Coronary artery (tissue), 2 donors: Measurements from ENCODE around the gene GRIP1.

Experiments used
- DNase-seq: peaks from one replicate; pipeline ENCODE4 v3.0.0-alpha.2; 2017; ENCODE audit warnings: low spot score
- H3K27ac ChIP-seq, 2 donors: fragments of 200-600 bp; sonication (generic); one replicate each; pipeline ENCODE4 v1.5.1; 2016 to 2019
- H3K4me3 ChIP-seq: fragments of 200-600 bp; sonication (generic); 2 replicates; pipeline ENCODE4 v1.5.1; 2016; ENCODE audit warnings: mild to moderate bottlenecking, moderate library complexity
- TF ChIP-seq, protein P1 (sequence below): fragments of 200-600 bp; sonication (generic); IDR thresholded peaks from one replicate; pipeline ENCODE4 v1.5.1; 2019; ENCODE audit warnings: antibody characterized with exemption

Gene GRIP1

DNA sequence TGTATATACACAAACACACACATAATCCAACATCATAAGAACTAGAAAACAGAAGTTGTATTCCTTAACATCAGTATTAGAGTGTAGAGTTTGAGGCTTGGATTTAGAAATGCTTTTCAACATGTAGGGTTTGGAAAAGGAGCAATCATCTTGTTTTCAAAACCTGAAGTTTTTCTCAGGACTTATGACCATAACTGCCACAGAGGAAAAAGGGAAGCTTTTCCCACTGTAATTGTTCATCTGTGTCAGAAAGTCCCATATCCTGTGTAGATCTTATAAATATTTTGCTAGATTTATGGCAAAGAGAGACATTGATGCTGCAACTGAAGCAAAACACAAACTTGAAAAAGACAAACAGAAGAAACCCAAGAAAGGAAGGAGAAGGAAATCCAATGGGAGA is 115.7 kb downstream of the GRIP1 start:
- TF ChIP-seq, protein P1, sequence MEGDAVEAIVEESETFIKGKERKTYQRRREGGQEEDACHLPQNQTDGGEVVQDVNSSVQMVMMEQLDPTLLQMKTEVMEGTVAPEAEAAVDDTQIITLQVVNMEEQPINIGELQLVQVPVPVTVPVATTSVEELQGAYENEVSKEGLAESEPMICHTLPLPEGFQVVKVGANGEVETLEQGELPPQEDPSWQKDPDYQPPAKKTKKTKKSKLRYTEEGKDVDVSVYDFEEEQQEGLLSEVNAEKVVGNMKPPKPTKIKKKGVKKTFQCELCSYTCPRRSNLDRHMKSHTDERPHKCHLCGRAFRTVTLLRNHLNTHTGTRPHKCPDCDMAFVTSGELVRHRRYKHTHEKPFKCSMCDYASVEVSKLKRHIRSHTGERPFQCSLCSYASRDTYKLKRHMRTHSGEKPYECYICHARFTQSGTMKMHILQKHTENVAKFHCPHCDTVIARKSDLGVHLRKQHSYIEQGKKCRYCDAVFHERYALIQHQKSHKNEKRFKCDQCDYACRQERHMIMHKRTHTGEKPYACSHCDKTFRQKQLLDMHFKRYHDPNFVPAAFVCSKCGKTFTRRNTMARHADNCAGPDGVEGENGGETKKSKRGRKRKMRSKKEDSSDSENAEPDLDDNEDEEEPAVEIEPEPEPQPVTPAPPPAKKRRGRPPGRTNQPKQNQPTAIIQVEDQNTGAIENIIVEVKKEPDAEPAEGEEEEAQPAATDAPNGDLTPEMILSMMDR: no peak
- no peak overlapping the region for H3K4me3 ChIP-seq
- DNase-seq: no peak
- H3K27ac ChIP-seq: no peak overlapping the region

DNA sequence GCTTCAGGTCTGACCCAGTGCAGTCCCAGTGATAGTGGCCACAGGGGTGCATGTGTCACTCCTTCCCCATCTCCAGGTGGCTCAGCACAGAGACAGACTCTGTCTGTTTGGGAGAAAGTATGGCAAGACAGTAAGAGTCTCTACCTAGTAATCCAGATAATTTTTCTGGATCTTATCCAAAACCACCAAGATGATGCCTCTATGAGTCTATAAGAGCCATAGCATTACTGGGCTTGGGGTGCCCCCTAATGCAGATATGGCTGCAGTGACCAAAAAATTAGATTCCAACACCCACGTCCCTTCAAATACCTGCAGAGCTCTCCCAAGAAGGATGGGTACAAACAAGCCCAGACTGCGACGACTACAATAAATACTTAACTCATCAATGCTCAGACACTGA is 123.8 kb downstream of the GRIP1 start:
- Histone ChIP-seq H3K4me3 (no peak overlapping the region), H3K27ac (no peak overlapping the region)
- DNase-seq: no peak
- TF ChIP-seq, protein P1: no peak

DNA sequence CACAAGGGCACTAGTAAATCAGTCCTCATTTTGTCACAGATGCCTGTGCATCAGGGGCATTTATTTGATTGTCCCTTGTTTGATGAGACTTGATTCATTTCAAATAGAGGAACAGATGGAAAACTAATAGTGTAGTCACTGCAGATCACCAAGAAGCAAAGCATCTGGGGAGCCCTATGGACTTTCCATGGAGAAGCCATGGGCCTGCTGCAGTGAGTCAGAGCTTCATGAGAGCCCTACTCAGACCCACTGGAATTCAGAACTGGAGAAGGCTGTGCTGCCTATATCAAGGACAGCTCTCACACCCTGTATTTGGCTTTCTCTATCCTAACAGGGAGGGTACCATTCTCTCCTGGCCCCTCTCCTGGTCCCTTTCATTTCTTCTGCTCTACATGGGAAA is 126.2 kb downstream of the GRIP1 start:
- TF ChIP-seq, protein P1: no peak
- Histone ChIP-seq H3K27ac (no peak overlapping the region), H3K4me3 (no peak overlapping the region)
- no peak for DNase-seq

DNA sequence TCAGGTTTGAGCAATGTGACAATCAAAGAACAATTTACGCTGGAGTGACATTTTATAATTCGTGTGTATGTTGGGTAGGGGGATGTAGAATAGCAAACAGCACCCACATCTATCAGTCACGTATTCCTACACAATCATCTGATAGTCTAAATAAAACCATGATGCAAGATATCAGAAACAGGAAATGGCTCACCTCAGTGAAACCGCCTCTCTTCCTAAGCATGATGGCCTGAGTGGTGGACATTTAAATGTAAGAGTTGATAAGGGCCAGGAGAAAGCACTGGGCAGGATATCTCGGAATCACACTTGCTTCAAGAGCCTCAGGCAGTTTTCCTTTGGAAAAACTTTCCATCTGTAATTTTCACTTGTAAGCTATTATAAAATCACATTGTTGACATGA is 128.2 kb downstream of the GRIP1 start:
- DNase-seq: no peak
- Histone ChIP-seq H3K27ac (no peak overlapping the region), H3K4me3 (no peak overlapping the region)
- TF ChIP-seq, protein P1: no peak

DNA sequence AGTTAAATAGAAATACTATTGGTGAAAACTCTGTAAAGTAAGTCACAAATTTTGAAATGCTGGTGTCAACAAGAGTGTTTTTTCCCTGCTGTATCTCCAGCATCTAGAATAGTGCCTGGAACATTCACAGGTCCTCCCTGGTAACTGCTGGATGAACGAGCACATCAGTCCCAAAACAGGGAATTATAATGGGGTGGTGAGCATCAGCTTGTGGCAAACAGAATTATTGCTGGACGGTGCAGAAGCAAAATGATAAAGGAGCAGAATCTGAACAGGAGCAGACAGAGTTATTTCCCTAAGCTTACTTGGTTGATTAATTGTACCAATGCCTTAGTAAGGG is 129.9 kb downstream of the GRIP1 start:
- DNase-seq: no peak
- TF ChIP-seq, protein P1: no peak
- Histone ChIP-seq H3K27ac (no peak overlapping the region), H3K4me3 (no peak overlapping the region)

DNA sequence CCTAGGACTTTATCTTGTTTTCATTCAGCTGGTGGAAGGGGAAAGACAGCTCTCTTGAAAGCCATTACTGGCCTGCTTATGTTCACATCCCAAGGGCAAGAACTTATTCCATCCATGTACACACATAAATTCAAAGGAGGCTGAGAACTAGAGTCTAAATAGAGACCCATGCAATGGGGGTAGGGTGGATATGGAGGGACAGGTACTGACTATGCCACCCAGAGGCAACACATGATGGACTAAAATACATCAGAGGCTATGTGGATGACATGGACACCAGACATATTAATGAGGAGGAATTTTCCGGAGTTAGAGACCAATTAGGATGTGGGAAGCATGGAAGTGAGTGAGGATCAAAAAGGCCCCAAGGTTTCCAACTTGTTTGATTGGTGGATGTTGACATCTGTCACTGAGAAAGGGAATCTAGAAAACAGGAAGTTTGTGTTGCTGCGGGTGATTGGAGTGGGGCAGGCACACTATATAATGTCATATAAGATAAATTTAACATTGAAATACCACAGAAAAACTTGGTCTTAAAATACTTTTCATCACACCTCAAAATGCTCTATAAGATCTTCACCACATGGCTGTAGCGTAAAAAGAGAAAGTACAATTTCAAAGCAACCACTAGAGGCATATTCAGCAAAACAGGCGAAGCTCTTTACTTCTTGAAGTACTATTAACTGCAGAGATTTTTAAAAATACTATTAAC is 130.4 kb downstream of the GRIP1 start:
- no peak for DNase-seq
- TF ChIP-seq, protein P1: no peak
- no peak overlapping the region for H3K4me3 ChIP-seq
- H3K27ac ChIP-seq: no peak overlapping the region

DNA sequence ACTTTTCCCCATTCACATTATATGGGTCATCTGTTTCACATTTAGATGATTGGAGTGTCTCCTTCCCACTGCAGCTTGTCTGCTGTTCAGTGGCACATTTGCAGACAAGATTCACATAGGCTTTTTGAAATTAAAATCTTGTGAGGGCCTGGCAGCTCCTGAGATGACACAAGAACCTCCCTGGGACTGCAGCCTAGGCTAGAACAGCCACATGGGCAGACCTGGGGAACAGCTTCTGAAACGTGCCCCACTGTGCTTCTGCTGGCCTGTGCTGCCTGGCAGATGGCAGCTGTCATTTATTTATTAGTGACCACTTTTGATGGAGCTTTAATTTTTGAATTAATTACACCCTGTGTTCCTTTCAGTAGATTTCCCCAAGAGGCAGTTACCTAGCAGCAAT is 137.4 kb downstream of the GRIP1 start:
- Histone ChIP-seq H3K4me3 (no peak overlapping the region), H3K27ac (no peak overlapping the region)
- no peak for DNase-seq
- TF ChIP-seq, protein P1: no peak
